Stomach (tissue), 4 donors: Measurements from ENCODE around the gene LMAN1L.

Experiments
- CTCF ChIP-seq, 7 experiments: fragments of 450-650 bp in 4 of 7; fragments of 200-600 bp in 3 of 7; sonication (generic) in 3 of 7; IDR thresholded peaks; one replicate each; pipeline ENCODE4 v1.5.1; 2016 to 2019; ENCODE audit warnings: antibody characterized with exemption in 7 of 7, control low read depth in 2 of 7, mild to moderate bottlenecking in 1 of 7
- POLR2A ChIP-seq, 4 donors: fragments of 450-650 bp; IDR thresholded peaks; one replicate each; pipeline ENCODE4 v1.6.1; 2016; ENCODE audit warnings: antibody characterized with exemption in 4 of 4, control low read depth in 2 of 4, mild to moderate bottlenecking in 1 of 4, moderate library complexity in 1 of 4

- TF ChIP-seq CTCF (IDR thresholded peaks at IDR 0.05) (no peak), POLR2A (IDR thresholded peaks at IDR 0.05) (no peak)
These were observed 8.6 kb downstream of the LMAN1L start for GRCh38 chr15:74821091-74821789.
